GM21717 (cell line): Measurements from ENCODE around the gene SPEF1.

Experiments used
- ATAC-seq: cut with Tn5 transposase; IDR thresholded peaks from one replicate; pipeline ENCODE4 v1.9.1; 2021; ENCODE audit warnings: mild to moderate bottlenecking, moderate library complexity; ENCODE audit not compliant: unreplicated experiment

SPEF1 gene

DNA sequence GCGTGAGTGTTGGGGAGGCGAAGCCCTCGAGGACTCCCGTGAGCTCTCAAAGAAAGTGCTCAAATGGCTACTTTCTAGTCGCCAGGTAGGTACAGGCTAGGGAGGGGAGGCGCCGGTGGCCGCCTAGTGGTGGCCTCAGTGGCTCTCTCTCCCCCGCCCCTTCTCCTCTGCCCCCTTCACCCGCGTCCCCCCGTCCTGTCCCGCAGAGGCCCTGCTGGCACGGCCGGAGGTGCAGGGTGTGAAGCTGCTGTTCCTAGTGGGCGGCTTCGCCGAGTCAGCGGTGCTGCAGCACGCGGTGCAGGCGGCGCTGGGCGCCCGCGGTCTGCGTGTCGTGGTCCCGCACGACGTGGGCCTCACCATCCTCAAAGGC is 30.0 kb downstream of the SPEF1 start:
- ATAC-seq: no peak

DNA sequence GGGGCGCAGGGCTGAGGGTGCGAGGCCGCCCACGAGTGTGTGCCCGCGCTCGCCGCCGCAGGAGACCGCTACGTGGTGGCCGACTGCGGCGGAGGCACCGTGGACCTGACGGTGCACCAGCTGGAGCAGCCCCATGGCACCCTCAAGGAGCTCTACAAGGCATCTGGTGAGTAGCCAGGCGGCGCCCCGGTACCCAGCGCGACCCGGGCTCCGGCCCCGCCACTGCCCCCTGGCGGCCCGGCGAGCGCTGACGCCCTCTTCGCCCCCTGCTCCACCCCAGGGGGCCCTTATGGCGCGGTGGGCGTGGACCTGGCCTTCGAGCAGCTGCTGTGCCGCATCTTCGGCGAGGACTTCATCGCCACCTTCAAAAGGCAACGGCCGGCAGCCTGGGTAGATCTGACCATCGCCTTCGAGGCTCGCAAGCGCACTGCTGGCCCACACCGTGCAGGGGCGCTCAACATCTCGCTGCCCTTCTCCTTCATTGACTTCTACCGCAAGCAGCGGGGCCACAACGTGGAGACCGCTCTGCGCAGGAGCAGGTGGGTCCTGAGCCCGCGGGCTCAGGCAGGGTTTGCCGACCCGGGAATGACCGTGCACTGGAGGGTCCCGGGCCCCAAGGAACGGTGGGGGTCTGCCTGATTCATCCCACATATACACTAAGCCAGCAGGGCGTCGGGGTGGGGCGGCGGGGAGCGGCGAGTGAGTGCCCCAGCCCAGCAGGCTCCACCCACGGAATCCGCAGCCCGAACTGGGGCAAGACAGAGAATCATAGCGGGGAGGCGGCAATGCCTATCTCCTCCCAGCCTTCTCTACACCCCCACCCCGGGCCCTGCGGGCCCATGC is 31.3 kb downstream of the SPEF1 start:
- no peak for ATAC-seq

DNA sequence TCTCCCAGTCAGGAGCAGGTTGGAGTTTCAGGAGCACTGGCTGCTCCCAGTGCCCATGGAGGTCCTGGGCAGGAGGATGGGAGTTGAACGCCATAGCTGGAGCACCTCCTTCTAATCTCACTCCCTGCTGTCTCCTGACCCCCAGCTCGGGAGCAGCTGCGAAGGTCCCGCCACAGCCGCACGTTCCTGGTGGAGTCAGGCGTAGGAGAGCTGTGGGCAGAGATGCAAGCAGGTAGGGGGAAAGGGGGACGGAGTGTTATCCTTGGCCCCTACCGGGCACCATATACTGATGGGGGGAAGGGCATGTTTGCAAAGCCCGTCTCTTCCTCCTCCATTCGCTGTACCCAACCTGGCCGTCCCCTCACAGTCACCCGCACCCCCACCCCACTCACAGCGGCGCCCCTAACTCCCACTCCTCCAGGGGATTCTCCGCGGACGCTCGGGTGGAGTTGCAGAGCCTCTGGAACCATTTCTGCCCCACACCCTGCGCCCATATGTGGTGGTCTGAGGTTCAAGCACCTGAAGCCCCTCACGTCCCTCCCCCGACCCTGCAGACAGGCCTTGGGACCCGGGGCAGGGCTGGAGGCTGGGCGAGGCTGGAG is 32.1 kb downstream of the SPEF1 start:
- ATAC-seq: no peak

DNA sequence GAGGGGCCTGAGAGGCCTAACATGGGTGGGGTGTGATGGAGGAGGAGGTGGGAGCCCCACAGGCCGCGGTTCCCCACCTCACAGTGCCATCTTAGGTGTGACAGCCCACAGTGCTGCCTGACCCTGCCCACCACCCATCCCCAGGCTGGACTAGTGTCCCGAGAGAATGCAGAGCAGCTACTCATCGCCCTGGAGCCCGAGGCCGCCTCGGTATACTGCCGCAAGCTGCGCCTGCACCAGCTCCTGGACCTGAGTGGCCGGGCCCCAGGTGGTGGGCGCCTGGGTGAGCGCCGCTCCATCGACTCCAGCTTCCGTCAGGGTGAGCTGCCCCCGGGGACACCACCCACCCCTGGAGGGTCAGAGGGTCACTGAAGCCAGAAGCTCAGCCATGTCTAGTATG is 33.2 kb downstream of the SPEF1 start:
- ATAC-seq: no peak

DNA sequence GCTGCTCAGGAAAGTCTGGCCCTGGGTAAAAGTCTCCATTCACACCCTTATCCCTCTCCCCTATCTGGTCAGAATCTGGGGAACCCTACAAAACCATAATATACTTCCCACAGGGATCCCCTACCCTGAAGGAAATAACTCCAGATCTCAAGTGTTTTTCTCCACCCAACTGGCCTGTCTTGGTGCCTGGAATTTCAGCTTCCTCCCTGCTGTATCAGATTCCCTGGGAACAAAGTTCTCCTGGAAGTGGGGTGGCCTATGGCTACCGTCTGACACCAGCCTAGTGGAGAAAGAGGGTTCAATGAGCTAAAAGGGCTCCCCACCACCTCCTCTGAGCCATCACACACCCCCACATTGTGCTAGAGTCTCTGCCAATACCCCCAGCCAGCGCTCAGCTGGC is 33.8 kb downstream of the SPEF1 start:
- ATAC-seq: no peak

DNA sequence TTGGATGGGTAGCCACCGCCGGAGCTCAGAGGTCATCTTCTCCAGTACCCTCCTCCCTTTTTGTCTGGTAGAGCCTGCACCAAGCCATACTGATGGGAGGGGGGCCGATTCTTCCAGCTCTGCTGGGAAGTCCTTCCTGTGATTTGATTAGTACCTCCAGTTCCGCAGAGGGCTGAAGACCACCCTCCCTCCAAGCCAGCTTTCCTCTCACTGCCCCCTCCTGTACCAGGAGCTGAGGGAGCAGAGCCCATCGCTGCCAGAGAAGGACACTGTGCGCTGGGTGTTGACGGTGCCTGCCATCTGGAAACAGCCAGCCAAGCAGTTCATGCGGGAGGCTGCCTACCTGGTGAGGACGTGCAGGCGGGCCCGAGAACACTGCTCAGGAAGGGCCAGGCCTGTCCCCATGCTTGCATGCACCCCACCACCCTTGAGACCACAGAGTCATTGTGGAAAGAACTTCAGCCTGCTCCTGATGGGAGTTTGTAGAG is 35.5 kb downstream of the SPEF1 start:
- no peak for ATAC-seq

DNA sequence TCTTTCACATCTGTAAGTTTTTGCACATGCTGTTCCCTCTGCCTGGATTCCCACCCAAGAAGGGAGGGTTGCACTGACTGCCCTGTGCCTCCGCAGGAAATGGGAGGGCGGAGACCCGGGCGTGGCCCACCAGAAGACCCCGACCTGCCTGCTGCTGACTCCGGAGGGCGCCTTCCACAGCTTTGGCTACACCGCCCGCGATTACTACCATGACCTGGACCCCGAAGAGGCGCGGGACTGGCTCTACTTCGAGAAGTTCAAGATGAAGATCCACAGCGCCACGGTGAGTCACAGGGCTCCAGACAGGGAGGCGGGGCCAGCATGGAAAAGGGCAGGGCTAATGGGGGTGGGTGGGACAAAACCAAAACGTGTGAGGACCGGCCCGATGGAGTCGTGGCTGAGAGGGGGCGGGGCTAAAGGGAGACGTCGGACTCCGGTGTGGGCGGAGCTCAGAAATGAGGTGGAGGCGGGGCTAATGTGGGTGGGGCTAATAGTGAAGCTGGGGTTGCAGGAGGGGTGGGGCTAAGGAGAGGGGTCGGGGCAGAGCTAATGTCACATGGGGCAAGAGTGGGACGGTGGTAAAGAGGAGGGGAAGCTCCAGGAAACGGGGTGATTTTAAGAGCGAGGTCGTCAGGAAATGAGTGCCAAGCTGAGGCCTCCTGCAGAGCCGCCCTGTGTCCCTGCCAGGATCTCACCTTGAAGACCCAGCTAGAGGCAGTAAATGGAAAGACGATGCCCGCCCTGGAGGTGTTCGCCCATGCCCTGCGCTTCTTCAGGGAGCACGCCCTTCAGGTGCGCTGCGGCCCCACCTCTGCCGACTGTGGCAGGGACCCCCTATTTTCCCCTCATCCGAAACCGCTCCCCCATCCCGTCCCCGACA is 36.2 kb downstream of the SPEF1 start:
- ATAC-seq: no peak

DNA sequence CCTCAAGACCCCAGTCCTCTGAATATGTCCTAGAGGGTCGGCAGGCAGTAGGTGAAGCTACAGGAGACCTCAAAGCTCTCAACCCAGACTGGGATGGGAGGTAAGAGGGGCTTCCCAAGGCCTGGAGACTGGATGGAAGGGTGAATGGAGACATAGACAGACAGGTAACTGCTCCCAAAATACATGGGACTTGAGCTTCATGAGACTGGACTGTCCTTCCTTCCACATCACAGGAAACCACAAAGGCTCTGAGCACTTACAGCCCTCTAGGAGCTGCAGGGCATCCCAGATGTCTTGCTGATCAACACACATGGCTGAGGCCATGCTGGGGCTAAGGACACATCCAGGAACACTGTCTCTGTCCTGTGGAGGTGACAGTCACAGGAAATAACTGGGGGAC is 37.2 kb downstream of the SPEF1 start:
- ATAC-seq: no peak

DNA sequence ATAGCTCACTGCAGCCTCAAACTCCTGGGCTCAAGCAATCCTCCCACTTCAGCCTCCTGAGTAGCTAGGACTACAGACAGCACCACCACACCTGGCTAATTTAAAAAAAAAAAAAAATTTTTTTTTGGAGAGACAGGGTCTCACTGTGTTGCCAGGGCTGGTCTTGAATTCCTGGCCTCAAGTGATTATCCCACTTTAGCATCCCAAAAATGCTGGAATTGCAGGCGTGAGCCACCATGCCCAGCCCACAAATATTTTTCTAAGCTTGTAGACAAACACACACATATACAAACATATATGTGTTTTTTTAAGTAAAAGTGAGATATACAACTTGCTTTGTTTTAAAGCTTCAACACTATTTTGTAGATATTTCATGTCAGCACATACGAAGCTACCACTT is 38.0 kb downstream of the SPEF1 start:
- no peak for ATAC-seq

DNA sequence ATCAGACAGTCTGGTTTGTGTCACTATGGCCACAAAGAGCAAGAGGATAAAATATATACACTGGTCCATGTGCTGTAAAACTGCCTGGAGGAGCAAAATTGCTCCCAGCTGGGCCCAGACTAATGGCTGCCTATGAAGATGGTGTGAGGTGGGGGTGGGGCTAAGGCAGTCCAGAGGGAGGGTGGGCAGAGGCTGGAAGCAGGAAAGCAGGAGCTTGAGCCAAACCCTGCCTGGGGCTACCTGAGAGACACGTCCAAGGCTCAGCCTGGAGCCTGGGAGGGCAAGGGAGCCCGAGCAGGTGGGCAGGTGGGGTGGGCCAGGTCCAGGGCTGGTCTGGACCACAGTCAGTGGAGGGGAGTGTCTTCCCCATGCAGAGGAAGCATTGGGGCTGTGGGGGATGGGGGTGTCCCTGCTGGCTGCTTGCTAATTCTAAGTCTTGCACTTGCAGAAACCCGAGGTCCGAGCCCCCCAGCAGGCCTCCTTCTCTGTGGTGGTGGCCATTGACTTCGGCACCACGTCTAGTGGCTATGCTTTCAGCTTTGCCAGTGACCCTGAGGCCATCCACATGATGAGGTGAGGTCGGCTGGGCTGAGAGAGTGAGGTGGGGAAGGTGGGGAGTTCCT is 39.3 kb downstream of the SPEF1 start:
- ATAC-seq: no peak

DNA sequence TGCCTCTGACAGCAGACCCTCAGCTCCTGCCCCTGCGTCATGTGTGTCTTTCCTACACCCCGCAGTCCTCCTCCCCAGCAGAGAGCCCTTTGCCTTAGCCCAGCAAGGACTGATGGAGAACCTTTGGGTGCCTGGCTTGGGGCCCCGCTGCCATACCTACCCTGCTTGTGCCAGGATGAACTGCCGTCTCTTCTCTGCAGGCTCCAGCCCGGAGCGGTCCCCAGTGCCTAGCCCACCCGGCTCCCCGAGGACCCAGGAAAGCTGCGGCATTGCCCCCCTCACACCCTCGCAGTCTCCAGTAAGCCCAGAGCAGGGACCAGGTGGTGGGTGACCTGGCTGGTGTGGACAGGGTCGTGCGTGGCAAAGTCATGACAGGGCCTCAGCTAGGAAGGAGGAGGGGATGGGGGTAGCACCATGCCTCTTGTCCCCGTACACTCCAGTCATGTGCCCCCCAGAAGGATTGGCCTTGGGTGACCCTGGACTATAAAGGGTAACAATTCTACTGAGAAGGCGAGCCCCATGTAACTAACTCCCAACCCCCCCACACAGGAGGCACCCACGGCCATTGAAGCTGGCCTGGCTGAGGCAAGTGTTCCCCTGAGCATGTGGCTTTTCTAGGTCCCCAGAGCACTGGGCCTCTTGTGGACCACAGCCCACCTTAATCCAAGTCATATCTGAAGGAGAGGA is 40.5 kb downstream of the SPEF1 start:
- no peak for ATAC-seq

DNA sequence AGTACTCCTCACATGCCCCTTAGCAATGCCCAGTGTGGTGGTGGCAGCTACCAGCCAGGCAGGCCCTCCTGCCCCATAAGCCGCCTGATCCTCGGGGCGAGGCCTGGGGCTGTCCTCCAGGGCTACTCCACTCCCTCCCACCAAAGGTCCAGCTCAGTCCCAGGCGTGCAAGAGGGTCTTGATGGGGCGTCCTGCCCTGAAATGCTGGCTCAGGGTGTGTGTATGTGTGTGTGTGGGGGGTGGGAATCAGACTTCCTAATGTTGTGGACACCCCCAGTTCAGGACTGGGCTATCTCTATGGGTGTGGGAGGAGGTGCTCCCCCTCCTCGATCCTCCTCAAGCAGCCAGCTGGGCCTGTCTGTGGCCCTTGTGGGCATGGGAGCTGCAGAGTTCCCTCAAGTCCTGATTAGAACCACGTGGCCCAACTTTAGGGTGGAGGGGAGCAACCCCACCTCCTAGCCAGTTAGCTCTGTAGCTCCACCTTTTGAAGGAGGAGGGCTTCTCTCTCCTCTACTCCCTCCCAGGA is 41.3 kb downstream of the SPEF1 start:
- ATAC-seq: no peak

DNA sequence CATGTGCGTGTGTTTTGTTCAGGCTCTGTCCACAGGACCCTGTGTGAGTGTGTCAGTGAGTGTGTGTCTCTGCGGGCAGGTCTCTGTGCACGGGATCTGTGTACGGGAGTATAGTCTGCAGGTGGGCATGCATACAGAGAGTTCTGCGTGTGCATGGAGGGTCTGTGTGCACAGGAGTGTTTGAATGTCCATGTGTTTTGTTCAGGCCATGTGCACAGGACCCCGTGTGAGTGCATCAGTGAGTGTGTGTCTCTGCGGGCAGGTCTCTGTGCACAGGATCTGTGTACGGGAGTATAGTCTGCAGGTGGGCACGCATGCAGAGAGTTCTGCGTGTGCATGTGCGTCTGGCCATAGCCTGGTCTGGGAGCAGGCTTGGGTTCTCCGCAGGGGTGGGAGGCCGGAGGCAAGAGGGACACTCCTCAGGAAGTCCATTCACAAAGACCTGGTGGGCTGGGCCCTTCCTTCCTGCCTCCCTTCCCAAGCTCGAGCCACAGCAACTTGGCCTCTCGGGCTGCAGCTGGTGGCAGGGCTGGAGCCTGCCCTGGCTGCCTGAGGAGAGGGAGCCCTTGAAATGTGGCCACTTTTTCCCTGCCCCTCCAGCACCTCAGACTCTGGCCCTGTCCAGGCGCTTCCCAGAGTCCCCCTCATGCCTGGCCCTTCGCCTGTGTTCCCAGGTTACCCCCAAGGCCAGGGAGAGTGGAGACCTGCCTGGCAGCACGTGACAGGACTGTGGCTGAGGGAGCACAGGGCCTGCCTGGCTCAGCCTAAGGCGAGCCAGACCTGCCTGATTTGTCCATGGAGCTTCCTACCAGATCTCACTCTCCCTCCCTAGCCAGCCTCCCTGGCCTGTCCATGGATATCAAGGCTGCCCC is 42.0 kb downstream of the SPEF1 start:
- no peak for ATAC-seq

DNA sequence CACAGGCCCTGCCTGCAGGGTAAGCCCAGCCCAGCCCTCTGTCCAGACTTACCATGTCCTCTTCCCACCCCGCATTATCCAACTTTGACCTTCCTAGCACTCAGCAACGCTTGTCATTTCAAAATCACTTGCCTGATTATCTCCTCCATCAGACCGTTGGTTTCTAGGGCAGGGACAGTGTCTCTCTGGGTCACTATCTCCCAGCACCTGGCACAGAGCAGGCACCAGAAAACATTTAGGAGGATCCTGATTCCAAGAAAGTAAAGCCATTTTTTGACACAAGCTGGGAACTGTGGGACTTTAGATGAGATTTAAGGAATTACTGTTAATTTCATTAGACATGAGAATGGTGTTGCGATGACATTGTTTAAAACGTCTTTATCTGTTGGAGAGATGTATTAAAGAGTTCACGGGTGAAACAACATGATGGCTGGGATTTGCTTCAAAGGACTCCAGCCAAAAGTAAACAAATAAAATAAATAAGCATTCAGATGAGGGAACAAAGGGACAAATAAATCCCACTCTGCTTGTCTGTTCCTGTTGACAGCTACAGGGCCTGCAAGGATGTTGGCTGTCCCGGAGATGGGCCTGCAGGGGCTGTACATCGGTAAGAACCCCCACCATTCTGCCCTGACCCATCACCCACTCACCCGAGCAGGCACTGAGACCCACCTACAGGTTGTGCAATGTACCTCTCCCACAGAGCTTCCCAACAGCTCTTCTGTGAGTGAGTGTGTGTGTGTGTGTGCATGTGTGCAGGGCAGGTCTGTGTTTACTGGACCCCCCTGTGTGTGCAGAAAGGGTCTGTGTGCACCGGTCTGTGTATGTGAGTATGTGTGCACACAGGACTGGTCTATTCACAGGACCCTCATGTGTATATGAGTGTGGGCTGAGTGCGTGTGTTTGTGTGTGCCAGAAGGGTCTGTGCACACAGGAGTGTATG is 42.9 kb downstream of the SPEF1 start:
- no peak for ATAC-seq

DNA sequence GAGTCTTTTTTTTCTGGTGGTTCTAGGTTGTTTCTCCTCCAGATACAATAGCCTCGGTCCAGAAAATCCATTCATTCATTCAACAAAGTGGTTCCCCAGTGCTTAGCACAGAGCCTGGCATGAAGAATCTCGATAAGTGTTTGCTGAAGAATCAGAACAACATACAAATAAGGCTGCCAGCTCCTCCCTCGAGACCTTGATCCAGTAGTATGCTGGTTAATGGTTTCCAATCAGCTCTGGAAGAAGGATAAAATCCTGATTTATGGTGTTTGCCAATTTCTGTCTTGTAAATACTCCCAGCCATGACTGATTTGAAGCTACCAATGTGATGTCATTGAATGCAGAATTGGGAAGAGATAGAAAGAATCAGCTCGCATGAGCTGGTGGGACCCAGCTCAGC is 45.5 kb downstream of the SPEF1 start:
- ATAC-seq: no peak

DNA sequence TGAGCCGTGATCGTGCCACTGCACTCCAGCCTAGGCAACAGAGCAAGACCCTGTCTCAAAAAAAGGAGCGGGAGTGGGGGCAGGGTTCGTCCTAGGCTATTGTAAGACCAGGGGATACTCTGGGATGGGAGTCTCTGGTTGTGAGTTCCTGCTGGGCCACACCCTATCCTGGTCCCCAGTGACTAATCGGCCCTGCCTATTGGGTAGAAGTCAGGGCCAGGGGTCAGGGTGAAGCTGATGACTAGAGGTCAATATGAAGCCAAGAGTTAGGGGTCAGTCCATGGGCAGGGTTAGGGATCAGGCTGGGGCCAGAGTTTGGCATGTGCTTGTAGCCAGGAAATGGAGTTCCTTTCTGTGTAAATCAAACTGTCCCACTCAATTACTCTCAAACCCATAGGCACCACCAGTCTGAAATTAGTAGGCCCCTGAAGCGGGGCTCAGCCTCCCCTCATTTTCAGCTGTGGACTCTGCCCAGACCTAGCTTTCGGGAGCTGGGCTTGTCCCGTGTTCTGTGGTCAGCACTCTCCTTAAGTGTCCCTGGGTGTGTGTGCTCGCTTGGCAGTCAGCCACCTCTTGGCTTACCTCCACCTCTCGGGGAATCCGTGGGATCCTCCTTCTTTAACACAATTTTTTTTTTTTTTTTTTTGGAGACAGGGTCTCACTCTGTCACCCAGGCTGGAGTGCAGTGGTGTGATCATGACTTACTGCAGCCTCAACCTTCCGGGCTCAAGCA is 47.0 kb downstream of the SPEF1 start:
- no peak for ATAC-seq

DNA sequence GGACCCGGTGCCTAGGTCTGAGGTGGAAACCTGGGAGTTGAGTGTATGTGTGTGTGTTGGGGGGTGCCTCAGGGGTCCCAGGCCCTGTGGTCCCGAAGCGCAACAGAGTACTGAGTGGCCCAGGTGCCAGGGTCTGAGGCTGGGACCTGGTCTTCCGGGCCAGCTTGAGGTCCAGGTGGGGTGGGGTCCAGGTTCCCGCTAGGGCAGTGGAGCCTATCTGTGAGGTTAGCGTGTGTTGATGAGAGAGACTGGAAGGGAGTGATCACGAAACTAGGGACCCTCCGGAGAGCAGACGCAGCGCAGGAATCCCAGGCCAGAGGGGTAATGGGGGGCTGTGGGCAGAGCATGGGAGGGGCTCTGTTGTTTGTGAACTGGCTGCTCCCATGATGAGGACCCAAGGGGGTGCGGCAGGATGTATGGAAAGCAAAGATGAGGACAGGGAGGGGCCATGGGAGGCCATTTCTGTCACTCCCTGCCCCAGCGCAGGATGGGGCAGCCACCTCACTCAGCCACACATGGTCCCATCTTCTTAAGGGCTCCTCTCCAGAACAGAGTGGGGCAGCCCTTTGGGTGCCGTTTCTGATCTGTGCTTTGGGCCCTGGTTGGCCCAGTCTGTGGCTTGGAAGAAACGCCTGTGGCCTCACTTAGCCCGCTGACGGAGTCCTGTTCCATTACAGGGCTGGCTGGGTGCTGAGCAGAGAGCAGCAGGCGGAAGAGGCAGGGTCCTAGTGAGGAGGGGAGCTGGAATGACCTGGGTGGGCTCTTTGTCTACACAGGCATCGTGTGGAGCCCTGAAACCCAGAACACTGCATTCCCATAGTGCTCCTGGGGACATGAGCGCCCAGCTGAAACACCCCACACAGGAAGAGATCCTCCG is 47.9 kb downstream of the SPEF1 start:
- ATAC-seq: no peak
